Measurements from ENCODE around the gene GRM7.

GRCh38 chr3:6862880-6863195 lies 1.9 kb downstream of the GRM7 start:
- TF ChIP-seq CTCF (conservative IDR thresholded peaks at IDR 0.05; ENCODE audit: low read depth, low read length) (no peak), POLR2A (IDR thresholded peaks at IDR 0.05; ENCODE audit: low read depth, low read length) (no peak), RCOR1 (IDR thresholded peaks at IDR 0.05; ENCODE audit: insufficient replicate concordance, low read length) (no peak), MAFK (IDR thresholded peaks at IDR 0.05; ENCODE audit: low read depth, low read length) (no peak), RFX5 (IDR thresholded peaks at IDR 0.05; ENCODE audit: low read depth, low read length) (no peak), RAD21 (IDR thresholded peaks at IDR 0.05; ENCODE audit: low read length) (no peak), USF2 (IDR thresholded peaks at IDR 0.05; ENCODE audit: low read depth, low read length) (no peak), SMC3 (IDR thresholded peaks at IDR 0.05; ENCODE audit: low read depth, low read length) (no peak)

All from IMR-90 (cell line).